ENCODE data around the gene NES.

Gene NES

DNA sequence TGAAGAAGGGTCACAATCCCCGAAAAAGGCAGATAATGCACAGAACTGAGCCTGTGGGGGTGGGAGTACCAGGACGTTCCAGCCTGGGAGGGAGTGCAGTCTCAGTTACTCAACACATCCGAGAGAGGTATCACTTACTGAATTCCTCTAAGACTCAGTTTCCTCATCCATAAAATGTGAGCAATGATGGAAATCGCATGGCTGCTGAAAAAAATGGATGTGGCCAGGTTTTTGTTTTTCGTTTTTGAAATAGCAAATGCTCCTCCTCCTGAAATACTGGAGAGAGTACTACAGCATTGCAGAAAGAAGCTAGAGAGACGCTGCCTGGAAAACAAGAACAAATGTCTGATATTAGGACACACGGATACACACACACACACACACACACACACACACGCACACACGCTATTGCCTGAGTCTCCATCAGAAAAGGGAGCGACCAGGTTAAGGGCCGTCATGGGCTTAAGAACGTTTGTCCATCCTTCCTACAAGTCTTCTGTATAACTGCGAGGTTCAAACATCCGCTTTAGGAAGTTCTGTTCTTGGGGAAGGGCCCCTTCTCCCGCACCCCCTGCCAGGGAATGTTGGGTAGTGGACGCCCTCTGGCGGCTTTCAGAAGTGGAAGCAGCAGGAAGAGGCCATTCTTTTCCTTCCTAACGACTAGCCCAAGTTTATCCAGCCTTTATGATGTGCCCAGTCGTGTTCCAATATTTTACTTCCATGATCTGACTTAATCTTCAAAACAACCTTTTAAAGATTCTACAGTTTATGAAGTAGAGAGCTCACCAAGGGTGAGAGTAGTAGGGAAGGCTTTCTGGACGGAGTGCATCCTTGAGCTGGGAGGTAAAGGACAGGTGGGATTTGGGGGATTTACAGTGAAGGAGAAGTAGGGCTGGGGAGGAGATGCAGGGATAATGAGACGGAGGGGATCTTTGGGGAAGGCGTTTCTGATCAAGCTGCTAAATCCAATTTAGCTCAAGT, 699 bp upstream of the NES start:
- DNase-seq: peak; percentile 19

DNA sequence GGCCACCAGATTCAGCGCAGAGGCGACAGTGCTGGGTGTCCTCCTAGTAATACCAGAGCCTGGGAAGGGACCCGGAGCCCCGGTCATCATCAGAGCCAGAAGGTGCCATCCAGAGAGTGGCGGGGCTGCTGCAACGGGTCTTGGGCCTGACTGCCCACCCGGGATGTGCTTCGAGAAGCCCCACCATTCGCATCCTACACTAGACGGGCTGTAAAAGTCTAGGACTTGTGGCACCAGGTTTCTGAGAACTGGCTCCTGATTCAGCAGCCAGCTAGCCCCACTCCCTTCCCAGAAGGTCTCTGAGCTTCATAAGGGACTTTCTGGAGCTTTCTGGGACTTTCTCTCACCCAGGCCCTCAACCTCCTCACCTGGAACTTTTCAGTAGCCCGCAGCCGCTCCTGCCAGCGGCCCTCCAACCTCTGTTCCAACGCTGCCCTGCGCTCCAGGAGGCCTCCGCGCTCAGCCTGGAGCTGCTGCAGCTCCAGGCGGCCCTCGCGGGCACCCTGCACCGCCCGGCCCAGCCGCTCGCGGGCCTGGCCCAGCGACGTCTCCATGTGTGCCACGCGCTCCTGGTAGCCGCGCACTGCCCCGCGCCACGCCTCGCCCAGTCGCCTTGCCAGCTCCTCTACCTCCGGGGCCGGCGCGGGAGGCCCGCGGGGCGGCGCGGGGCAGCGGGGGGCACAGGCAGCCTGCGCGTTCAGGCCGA, 940 bp downstream of the NES start:
- DNase-seq: no peak

- DNase-seq: no peak
Measured at GRCh38 chr1:156675210-156676113, 1.7 kb downstream of the NES start.

DNA sequence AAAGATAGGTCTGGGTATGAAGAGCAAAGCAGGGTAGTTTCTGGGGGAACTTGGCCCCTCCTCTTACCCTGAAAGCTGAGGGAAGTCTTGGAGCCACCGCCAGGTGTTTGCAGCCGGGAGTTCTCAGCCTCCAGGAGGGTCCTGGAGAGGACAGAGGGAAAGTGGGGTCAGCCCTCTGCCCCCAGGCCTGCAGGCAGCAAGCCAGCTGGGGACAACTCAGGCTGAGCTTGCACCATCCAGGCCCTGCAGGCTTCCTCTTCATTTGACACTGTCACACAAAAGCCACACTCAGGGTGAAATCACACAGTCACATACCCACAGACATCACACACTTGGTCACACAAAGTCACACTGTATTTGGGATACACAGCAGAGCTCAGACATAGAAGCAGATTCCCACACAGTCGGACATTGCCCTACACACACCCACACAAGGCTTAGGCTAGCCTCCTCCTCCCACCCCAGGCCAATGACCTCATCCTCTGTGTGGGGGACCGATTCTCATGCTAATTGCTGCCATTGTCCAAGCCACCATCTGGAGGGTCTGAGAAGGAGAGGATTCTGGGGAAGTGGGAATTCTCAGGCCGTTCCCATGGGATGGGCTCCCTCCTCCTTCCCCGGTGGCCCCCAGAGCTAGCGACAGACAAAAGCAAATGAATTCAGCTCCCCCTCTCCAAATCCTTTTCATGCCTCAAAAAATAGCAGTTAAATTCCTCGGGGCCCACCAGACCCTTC, 3.7 kb downstream of the NES start:
- DNase-seq: no peak

DNA sequence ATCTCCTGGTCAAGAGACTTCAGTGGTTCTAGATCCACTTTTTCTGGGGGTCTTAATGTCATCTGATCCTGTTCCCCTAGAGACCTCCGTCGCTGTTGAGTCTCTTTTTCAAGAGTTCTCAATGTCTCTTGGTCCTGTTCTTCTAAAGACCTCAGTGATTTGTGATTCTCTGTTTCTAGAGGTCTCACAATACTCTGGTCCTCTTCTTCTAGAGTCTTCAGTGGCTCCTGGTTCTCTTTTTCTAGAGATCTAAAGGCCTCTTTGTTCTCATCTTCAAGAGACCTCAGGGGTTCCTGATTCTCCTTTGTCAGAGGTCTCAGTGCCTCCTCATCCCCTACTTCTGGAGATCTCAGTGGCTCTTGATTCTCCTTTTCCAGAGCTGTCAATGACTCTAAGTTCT, 5.4 kb downstream of the NES start:
- no peak for DNase-seq

GRCh38 chr1:156670791-156671190, 6.4 kb downstream of the NES start:
- no peak for DNase-seq

DNA sequence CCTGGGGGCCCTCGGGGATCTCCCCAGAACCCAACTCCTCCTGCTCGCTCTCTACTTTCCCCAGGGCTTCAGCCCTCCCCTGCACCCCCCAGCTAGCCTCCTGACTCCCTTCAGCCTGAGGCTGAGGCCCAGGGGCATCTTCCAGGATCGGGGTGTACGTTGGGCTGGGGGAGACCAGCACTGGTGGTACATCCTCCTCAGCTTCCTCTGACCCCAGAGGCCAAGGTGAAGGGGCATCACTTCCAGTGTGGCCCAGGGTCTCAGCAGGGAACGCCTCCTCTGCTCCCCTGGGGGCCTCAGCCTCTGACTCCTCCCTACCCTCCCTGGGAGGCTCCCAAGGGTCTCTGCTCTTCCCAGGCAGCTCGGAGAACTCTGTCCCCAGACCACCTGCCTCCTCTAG, 6.8 kb downstream of the NES start:
- no peak for DNase-seq

DNA sequence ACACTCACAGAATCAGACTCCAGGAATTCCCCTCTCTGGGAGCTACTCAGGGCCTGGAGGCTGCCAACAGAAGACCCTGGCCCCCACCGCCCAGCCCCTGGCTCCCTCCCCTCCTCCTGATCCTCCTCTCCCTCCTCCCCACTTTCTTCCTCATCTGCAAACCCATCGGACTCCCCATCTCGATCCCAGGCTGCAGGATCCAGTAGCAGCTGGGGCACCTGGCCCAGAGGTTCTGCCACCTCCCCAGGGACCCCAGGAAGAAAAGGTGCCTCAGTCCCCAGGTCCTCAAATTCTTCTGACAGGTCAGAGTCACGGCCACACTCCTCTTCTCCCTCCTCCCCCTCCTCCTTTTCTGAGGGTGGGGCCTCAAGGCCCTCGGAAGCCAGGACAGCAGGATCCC, 7.4 kb downstream of the NES start:
- DNase-seq: no peak

- no peak for DNase-seq
Measured at GRCh38 chr1:156668801-156669637, 8.2 kb downstream of the NES start.

DNA sequence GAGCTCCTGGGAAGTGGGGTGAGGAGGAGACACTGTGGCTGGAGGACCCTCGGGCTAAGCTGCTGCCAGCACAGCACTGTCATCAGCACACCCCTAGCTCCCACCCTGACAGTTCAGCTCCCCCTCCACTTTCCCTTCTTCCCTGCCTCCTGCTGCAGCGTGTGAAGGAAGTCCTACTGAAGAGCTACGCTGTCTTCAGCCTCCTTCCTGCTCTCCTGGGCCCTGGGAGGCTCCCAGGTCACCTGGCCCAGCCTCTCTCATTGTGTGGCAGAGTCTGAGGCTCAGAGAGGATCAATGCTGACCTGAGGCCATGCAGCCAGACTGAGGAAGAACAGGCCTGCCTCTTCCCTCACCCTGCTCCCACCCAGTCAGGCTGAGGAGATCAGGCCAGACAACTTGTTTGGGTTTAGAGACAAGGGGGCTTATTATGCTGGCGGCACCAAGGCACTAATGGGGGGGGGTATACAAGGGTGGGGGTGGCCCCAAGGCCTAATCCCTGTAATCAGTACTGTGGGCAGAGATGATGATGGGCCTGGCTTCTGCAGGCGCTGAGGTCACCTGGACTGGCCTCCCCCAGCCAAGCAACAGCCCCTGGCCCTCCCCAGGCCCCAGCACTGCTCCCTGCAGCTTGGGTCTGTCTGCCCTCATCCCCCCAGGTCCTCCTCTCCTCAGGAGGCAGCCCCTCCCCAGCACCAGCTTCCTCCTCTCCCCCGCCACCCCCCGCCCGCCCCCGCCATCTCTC, 9.1 kb downstream of the NES start:
- DNase-seq: no peak

- DNase-seq: no peak
Measured at GRCh38 chr1:156667610-156667967, 9.6 kb downstream of the NES start.

GRCh38 chr1:156666862-156667609, 10.2 kb downstream of the NES start:
- DNase-seq: no peak

DNA sequence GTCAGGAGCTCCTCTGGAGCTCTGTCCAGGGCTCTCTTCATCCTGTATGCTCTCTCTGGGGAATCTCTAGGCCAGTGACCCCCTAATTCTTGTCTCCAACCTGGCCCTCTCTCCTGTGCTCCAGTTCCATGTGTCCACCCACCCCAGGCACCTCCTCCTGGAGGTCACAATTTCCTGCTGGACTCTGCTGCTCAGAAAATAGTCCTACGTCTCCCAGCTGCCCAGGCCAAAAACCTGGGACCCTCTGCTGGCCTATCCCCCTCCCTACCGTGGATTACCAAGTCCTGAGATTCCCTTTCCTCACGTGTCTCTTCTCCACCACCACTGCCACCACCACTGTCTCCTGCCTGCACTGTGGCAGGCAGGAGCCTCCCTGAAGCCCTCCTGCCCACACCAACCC, 11.7 kb downstream of the NES start:
- no peak for DNase-seq

DNA sequence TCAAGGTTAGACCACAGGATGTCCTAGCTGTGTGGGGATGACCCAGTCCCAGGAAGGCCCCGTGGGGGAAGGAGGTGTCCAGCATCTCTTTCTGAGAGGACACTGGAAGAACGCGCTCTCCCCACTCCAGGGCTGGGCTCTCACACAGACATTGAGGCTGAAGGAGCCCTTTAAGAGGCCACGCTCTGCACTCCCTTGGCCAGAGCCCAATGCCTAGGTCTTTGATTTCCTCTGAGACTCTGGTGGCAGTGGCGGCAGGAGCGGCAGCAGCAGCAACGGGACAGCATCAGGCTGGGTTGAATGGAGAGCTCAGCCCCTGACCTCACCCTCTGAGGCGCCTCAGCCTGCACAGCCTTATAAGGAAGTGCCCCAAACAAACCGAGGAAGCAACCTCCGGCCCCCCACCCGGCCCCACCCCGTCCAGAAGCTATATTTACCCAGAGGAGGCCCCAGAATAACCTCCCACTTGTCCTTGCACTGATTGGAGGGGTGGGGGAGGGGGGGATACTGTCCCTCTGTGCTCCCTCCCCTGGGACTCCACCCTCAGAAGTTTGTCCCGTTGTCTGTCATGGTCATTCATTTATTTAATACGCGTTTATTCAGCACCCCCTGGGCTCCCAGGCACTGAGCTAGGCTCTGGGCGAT, 12.3 kb downstream of the NES start:
- DNase-seq: no peak

DNA sequence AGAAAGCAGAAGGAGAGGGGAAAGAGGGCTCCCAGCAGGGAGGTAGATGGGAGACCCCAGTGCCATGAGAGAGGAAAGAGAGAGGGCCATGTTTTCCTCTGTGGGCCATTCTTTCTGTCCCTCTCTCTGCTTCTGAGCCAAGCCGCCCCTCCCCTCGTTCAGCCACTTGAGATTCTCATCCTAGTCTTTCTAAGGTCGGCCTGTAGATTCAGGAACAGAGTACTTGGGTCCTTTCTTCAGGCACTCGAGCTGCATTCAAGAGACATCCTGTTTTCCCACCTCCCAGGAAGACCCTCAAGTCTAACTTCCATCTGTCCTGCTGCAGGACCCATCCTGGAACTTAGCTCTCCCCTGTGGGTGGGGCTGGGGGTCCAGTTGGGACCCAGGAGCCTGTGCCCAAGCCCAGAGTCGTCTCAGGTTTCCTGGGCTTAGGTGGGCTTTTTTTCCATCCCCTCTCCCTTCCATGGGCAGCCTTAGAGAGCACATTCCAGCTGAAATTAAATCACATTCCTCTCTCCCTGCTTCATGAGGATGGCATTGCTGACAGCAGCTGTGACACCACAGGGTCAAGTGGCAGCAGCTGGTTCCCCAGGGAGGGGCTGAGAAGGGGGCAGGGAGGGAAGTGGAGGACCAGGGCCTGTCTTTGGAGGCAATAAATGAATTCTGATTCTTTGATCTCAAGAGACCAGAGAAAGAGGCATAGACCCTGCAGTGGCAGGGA, 13.0 kb downstream of the NES start:
- no peak for DNase-seq

GRCh38 chr1:156663178-156663577, 14.0 kb downstream of the NES start:
- no peak for DNase-seq

GRCh38 chr1:156662800-156663055, 14.5 kb downstream of the NES start:
- no peak for DNase-seq

GRCh38 chr1:156662005-156662799, 15.0 kb downstream of the NES start:
- DNase-seq: no peak
